ENCODE results near the gene VSNL1.
"Not testable (repeated sequence)": the region's sequence is repeated elsewhere in the genome, so short reads cannot be mapped to it uniquely, and the experiment has no call there.

VSNL1 gene

GRCh38 chr2:17550907-17551306, 10.4 kb downstream of the VSNL1 start:
- Mint-ChIP-seq H3K9me3 (no peaks in the 10 kb centered on the region), H3K27me3 (peaks cover 10 to 17% of the 10 kb centered on the region in 2 donors), H3K4me1 (no peaks in the 10 kb centered on the region), H3K36me3 (no peaks in the 10 kb centered on the region), H3K27ac (no peak overlapping the region), H3K4me3 (no peak overlapping the region)
- no peak for DNase-seq
- no peak for ATAC-seq (replicated peaks)

- no peak for ATAC-seq (replicated peaks)
- no peaks in the 10 kb centered on the region for H3K4me1 Mint-ChIP-seq
Observed at GRCh38 chr2:17555150-17555549, 14.7 kb downstream of the VSNL1 start.

DNA sequence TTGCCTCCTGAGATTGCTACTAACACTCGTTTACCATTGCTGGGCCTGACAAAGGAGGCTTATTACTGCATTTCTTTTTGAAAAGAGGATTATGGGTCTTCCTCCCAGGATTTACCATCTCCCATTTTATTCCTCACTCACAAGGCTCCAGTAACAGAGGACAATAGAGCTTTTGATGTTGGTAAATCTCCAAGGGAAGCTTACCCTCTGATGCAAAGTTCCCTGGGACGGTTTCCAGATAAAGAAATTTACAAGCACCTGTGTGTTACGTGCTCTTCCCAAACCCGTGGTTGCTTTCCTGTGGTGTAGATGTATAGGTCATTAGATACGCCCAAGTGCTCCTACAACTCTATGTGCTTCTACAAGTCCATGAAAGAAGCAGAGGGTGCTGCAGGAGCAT, 17.1 kb downstream of the VSNL1 start:
- H3K4me3 Mint-ChIP-seq = no peak overlapping the region
- H3K27me3 Mint-ChIP-seq = peaks cover 4 to 18% of the 10 kb centered on the region in 2 donors
- DNase-seq (no peak), ATAC-seq (replicated peaks) (no peak)
- no peaks in the 10 kb centered on the region for H3K36me3 Mint-ChIP-seq
- H3K9me3 Mint-ChIP-seq = no peaks in the 10 kb centered on the region
- no peak overlapping the region for H3K27ac Mint-ChIP-seq
- H3K4me1 Mint-ChIP-seq = no peaks in the 10 kb centered on the region

More at GRCh38 chr2:17555150-17555549, 14.7 kb downstream of the VSNL1 start:
- Mint-ChIP-seq H3K27ac (no peak overlapping the region), H3K27me3 (peaks cover 4 to 6% of the 10 kb centered on the region in 2 donors), H3K4me3 (no peak overlapping the region), H3K36me3 (no peaks in the 10 kb centered on the region), H3K9me3 (no peaks in the 10 kb centered on the region)
- DNase-seq = no peak

DNA sequence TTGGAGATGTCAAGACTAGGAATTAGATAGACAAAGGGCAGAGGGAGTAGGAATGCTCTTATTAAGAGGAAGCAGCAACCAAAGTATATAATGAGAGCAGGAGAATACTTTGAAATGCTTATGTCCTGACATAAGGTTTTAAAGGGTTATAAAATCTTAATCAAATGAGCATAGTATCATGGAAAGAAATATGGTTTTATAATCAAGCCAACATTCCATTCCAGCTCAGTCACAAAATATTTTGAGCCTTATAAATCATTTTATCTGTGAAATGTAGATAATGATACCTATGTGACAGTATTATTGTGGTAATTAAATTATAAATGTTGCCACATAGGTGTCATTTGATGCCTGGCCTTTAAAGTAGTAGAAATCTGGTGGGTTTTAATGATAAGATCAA, 17.6 kb downstream of the VSNL1 start:
- Mint-ChIP-seq H3K27me3 (peaks cover 4 to 22% of the 10 kb centered on the region in 2 donors), H3K4me1 (no peaks in the 10 kb centered on the region), H3K4me3 (no peak overlapping the region), H3K36me3 (no peaks in the 10 kb centered on the region), H3K9me3 (peaks cover 0 to 2% of the 10 kb centered on the region in 2 donors), H3K27ac (no peak overlapping the region)
- DNase-seq (no peak), ATAC-seq (replicated peaks) (no peak)

- Mint-ChIP-seq H3K4me1 (no peaks in the 10 kb centered on the region), H3K36me3 (no peaks in the 10 kb centered on the region), H3K27ac (no peak overlapping the region), H3K9me3 (peaks cover 0 to 2% of the 10 kb centered on the region in 2 donors), H3K4me3 (no peak overlapping the region), H3K27me3 (peaks cover 4 to 25% of the 10 kb centered on the region in 2 donors)
- no peak for DNase-seq
- no peak for ATAC-seq (replicated peaks)
Observed at GRCh38 chr2:17558878-17559277, 18.4 kb downstream of the VSNL1 start.

DNA sequence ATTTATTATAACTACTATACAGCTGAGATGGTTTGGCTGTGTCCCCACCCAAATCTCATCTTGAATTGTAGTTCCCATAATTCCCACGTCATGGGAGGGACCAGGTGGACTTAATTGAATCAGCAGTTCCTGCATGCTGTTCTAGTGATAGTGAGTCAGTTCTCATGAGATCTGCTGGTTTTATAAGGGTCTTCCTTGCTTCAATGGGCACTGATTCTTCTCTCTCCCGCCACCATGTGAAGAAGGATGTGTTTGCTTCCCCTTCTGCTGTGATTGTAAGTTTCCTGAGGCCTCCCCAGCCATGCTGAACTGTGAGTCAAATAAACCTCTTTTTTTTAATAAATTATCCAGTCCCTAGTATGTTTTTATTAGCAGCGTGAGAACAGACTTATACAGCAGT, 25.2 kb downstream of the VSNL1 start:
- not testable (repeated sequence) for DNase-seq; H3K27ac Mint-ChIP-seq; H3K4me1 Mint-ChIP-seq; H3K9me3 Mint-ChIP-seq; H3K36me3 Mint-ChIP-seq; ATAC-seq (replicated peaks); H3K4me3 Mint-ChIP-seq
- H3K27me3 Mint-ChIP-seq = peaks cover 0 to 18% of the 10 kb centered on the region in 2 donors

- Mint-ChIP-seq H3K27me3 (peaks cover 4 to 11% of the 10 kb centered on the region in 2 donors), H3K4me3 (no peak overlapping the region), H3K4me1 (no peaks in the 10 kb centered on the region), H3K36me3 (no peaks in the 10 kb centered on the region), H3K9me3 (no peaks in the 10 kb centered on the region), H3K27ac (no peak overlapping the region)
- DNase-seq (no peak), ATAC-seq (replicated peaks) (no peak)
Observed at GRCh38 chr2:17571681-17572080, 31.2 kb downstream of the VSNL1 start.

DNA sequence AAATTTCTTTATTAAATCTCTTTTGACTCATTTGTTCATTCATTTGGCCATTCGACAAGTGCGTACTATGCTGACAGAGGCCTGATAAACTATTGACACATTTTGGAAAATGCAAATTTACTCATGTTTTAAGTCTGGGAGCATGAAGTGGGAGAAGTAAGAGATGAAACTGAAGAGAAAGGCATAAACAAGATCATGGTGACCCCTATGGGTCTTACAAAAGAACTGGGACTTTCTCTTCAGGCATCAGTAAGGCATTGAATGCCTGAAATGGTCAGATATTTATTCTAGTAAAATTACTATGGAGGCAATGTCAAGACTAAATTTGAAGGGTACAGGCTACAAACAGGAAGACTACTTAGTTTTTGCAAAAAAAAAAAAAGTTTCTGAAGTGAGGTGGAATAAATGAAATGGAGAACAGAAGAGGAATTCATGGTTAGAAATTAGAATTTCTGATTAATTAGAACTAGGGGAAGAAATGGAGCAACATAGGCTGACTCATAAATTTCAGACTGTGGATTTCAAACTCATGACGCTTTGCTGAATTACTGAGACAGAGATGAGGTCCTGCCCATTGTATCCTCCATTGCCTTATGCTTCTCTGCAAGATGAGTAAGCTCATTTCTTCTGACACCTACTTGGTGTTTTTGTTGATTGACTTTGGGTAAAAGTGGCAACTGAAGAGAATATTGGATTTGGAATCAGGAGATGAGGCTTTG, 32.7 kb downstream of the VSNL1 start:
- Mint-ChIP-seq H3K27ac (no peak overlapping the region), H3K9me3 (no peaks in the 10 kb centered on the region), H3K4me3 (no peak overlapping the region), H3K4me1 (no peaks in the 10 kb centered on the region), H3K27me3 (peaks cover 4 to 11% of the 10 kb centered on the region in 2 donors), H3K36me3 (no peaks in the 10 kb centered on the region)
- no peak for DNase-seq
- no peak for ATAC-seq (replicated peaks)

DNA sequence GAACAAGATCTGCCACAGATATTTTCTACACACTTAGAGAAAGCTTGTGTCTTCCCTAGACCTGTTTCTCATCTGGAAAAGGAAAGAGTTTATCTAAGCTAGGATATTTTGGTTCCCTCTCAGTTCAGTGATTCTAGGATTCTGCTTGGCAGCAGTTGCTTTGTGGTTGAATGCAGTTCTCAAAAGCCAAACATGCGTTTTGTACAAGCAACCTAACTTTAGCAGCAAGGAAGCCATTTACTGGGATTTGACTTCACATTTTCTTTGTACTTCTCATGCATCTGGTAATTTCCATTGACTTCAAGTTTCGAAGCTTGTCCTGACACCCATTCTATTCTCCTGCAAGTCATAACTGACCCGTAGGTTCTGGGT, 33.3 kb downstream of the VSNL1 start:
- DNase-seq = no peak
- H3K9me3 Mint-ChIP-seq = no peaks in the 10 kb centered on the region
- H3K27me3 Mint-ChIP-seq = peaks cover 4 to 11% of the 10 kb centered on the region in 2 donors
- H3K27ac Mint-ChIP-seq = no peak overlapping the region
- no peaks in the 10 kb centered on the region for H3K36me3 Mint-ChIP-seq
- no peaks in the 10 kb centered on the region for H3K4me1 Mint-ChIP-seq
- H3K4me3 Mint-ChIP-seq = no peak overlapping the region
- no peak for ATAC-seq (replicated peaks)

DNA sequence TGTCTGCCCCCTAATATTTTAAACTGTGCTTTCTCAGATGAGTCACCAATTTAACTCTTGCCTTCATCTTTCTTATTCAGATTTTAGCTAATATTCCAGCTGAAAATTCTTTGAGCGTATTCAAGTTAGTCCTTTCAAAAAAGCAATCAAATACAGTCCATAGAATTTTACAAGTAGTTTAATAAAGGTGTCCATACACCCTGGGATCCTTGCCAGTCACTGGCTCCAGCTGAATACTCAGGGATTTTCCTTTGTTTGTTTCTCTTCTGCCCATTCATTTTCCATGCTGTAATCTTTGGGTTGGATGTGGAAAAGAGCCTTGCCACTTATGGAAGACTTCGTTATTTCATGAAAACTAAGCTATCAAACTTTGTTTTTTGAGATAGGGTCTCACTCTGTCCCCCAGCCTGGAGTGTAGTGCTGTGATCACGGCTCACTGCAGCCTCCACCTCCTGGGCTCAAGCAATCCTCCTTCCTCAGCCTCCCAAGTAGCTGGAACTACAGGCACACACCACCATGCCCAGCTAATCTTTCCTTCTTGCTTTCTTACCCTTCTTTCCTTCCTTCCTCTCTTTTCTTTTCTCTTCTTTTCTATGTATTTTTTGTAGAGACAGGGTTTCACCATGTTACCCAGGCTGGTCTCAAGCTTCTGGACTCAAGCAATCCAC, 34.0 kb downstream of the VSNL1 start:
- H3K9me3 Mint-ChIP-seq = no peaks in the 10 kb centered on the region
- no peak for ATAC-seq (replicated peaks)
- peaks cover 4 to 11% of the 10 kb centered on the region in 2 donors for H3K27me3 Mint-ChIP-seq
- no peak overlapping the region for H3K4me3 Mint-ChIP-seq
- no peaks in the 10 kb centered on the region for H3K36me3 Mint-ChIP-seq
- H3K27ac Mint-ChIP-seq = no peak overlapping the region
- H3K4me1 Mint-ChIP-seq = no peaks in the 10 kb centered on the region
- no peak for DNase-seq

DNA sequence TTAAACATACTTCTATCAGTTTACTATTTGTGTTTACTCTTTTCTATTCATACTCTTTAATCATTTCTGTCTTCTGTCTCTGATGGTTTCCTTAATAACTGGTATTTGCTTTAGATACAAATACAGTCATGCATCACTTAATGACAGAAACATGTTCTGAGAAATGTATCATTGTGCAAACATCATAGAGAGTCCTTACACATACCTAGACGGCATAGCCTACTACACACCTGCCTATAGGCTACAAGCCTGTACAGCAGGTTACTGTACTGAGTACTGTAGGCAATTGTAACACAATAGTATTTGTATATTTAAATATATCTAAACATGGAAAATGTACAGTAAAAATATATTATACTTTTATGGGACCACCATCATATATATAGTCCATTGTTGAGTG, 36.3 kb downstream of the VSNL1 start:
- Mint-ChIP-seq H3K27me3 (peaks cover 4 to 9% of the 10 kb centered on the region in 2 donors), H3K4me1 (no peaks in the 10 kb centered on the region), H3K36me3 (no peaks in the 10 kb centered on the region), H3K9me3 (no peaks in the 10 kb centered on the region), H3K27ac (no peak overlapping the region), H3K4me3 (no peak overlapping the region)
- no peak for DNase-seq
- ATAC-seq (replicated peaks) = no peak

DNA sequence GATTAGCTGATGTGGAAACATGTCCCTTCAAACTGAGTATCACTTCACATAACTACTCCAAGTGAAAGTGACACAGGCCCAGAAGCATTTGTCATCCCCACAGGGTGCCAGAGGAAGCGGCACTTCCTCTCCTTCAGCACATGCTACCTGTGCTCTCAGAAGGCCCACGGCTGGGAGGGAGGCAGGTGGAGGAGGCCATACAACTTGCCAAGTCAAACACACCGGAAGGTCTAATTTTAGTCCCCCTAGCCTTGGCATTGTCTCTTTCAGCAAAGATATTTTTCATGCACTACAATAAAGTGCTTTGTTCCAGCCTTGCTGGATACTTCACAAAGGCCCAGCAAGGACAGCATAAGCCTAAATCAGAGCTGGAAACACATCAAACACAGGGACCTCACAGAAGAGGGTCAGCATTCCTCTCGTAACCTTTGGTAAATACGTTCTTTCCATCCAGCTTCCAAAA, 38.0 kb downstream of the VSNL1 start:
- H3K27me3 Mint-ChIP-seq = peaks cover 4 to 12% of the 10 kb centered on the region in 2 donors
- H3K4me3 Mint-ChIP-seq = no peak overlapping the region
- no peak overlapping the region for H3K27ac Mint-ChIP-seq
- no peaks in the 10 kb centered on the region for H3K9me3 Mint-ChIP-seq
- no peaks in the 10 kb centered on the region for H3K4me1 Mint-ChIP-seq
- H3K36me3 Mint-ChIP-seq = no peaks in the 10 kb centered on the region
- DNase-seq (no peak), ATAC-seq (replicated peaks) (no peak)

DNA sequence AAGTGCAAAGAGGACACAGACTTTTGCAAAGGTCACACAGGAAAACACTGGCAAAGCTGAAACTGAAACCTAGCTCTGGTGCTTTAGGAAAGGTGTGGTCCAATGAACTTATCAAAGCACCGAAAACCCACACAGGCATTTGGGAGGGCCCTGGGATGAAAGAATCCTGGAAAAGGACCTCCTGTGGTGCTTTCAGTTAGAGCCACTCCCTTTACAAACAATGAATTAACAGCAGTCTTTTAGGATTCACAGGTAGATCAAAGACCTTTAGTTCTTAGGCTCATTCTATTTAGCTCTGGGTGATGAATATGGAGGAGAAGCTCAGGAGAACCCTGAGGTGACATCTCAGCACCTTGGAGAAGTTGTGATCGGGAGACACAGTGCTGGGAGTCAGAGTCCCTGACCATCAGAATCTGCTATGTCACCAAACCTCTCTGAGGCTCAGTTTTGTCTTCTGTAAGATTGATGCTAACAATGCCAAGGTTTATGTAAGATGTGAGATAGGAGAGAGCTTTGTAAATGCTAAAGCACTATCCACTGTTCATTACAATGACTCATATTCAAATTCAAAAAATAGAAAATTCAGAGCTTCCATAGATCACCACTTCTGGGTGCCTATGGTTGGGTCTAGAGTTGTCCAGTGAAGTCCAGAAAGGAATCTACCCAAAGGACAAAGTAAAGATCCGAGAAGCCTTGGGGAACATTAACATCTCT, 39.3 kb downstream of the VSNL1 start:
- H3K9me3 Mint-ChIP-seq = no peaks in the 10 kb centered on the region
- no peaks in the 10 kb centered on the region for H3K36me3 Mint-ChIP-seq
- H3K27ac Mint-ChIP-seq = no peak overlapping the region
- no peak overlapping the region for H3K4me3 Mint-ChIP-seq
- no peaks in the 10 kb centered on the region for H3K4me1 Mint-ChIP-seq
- H3K27me3 Mint-ChIP-seq = peaks cover 3 to 6% of the 10 kb centered on the region in 2 donors
- DNase-seq = no peak
- no peak for ATAC-seq (replicated peaks)

GRCh38 chr2:17580319-17580715, 39.8 kb downstream of the VSNL1 start:
- no peaks in the 10 kb centered on the region for H3K36me3 Mint-ChIP-seq

GRCh38 chr2:17581831-17582230, 41.3 kb downstream of the VSNL1 start:
- Mint-ChIP-seq H3K36me3 (no peaks in the 10 kb centered on the region), H3K4me1 (no peaks in the 10 kb centered on the region), H3K9me3 (no peaks in the 10 kb centered on the region), H3K27ac (no peak overlapping the region), H3K27me3 (peaks cover 4 to 13% of the 10 kb centered on the region in 2 donors), H3K4me3 (no peak overlapping the region)
- DNase-seq (no peak), ATAC-seq (replicated peaks) (no peak)

More at GRCh38 chr2:17580319-17580715, 39.8 kb downstream of the VSNL1 start:
- no peak overlapping the region for H3K27ac Mint-ChIP-seq
- peaks cover 0 to 6% of the 10 kb centered on the region in 2 donors for H3K27me3 Mint-ChIP-seq
- H3K4me1 Mint-ChIP-seq = no peaks in the 10 kb centered on the region
- DNase-seq = no peak
- ATAC-seq (replicated peaks) = no peak
- H3K4me3 Mint-ChIP-seq = no peak overlapping the region
- no peaks in the 10 kb centered on the region for H3K9me3 Mint-ChIP-seq

Data from stimulated activated naive B cell treated with anti-CD40 and anti-IgM and Interleukin-4, amounts not matched to agents 10 μg/mL and 1 μg/mL and 100 μg/mL, for 72 hours (primary cell).